Neural cell (in vitro differentiated cells): ENCODE results near the gene PABPN1L. TPM values are rescaled to one million over a fixed set of nuclear protein-coding genes. Genes with fewer than 3 reads are reported as not detected.

Source experiments
- H2AFZ ChIP-seq: fragments of 200-600, 300-800 bp; sonication (generic), shearing (Covaris generic); 2 replicates; pipeline ENCODE4 v1.6.0; 2014; ENCODE audit warnings: low read depth, mild to moderate bottlenecking, antibody characterized with exemption, low read length, moderate library complexity
- H3F3A ChIP-seq: fragments of 200-600 bp; shearing (Covaris generic); 2 replicates; pipeline ENCODE4 v1.6.1; 2016; ENCODE audit warnings: mild to moderate bottlenecking, moderate library complexity, mixed read lengths, antibody characterized with exemption, low read length; ENCODE audit not compliant: insufficient read depth, poor library complexity, severe bottlenecking
- H3K27ac ChIP-seq: fragments of 200-600, 300-800 bp; sonication (generic), shearing (Covaris generic); 2 replicates; pipeline ENCODE4 v1.5.1; 2014; ENCODE audit warnings: mild to moderate bottlenecking, low read length, moderate library complexity
- H3K27me3 ChIP-seq: fragments of 300-800, 200-600 bp; sonication (generic), shearing (Covaris generic); 2 replicates; pipeline ENCODE4 v1.6.0; 2014; ENCODE audit warnings: mild to moderate bottlenecking, low read depth, low read length, moderate library complexity; ENCODE audit not compliant: insufficient read depth
- H3K36me3 ChIP-seq: fragments of 300-800, 200-600 bp; sonication (generic), shearing (Covaris generic); 2 replicates; pipeline ENCODE4 v1.5.1; 2014; ENCODE audit warnings: mild to moderate bottlenecking, antibody characterized with exemption, low read length, moderate library complexity; ENCODE audit not compliant: insufficient read depth
- H3K4me2 ChIP-seq: fragments of 300-800, 200-600 bp; sonication (generic), shearing (Covaris generic); 2 replicates; pipeline ENCODE4 v1.6.0; 2014; ENCODE audit warnings: mild to moderate bottlenecking, low read length
- H3K4me3 ChIP-seq: fragments of 300-800, 200-600 bp; sonication (generic), shearing (Covaris generic); 2 replicates; pipeline ENCODE4 v1.5.1; 2014; ENCODE audit warnings: mild to moderate bottlenecking, low read length, moderate library complexity
- H3K79me2 ChIP-seq: fragments of 200-600 bp; shearing (Covaris generic); replicated peaks from 2 replicates; pipeline ENCODE4 v1.6.0; 2014; ENCODE audit warnings: mild to moderate bottlenecking, low read length, moderate library complexity; ENCODE audit not compliant: insufficient read depth
- H3K9ac ChIP-seq: fragments of 300-800, 200-600 bp; sonication (generic), shearing (Covaris generic); 2 replicates; pipeline ENCODE4 v1.6.1; 2016; ENCODE audit warnings: mild to moderate bottlenecking, low read length, mixed read lengths
- H3K9me2 ChIP-seq: fragments of 200-600 bp; shearing (Covaris generic); 2 replicates; pipeline ENCODE4 v1.6.1; 2016; ENCODE audit warnings: mild to moderate bottlenecking, low read length, mixed read lengths; ENCODE audit not compliant: insufficient read depth
- H3K9me3 ChIP-seq: fragments of 200-600, 300-800 bp; sonication (generic), shearing (Covaris generic); 2 replicates; pipeline ENCODE4 v1.6.1; 2016; ENCODE audit warnings: mild to moderate bottlenecking, mixed run types, low read length, moderate library complexity, mixed read lengths
- H4K20me1 ChIP-seq: fragments of 200-600 bp; shearing (Covaris generic); 2 replicates; pipeline ENCODE4 v1.6.1; 2016; ENCODE audit warnings: mild to moderate bottlenecking, mixed run types; ENCODE audit not compliant: insufficient read depth
- EP300 ChIP-seq: fragments of 450-650 bp; conservative IDR thresholded peaks from 2 replicates; pipeline ENCODE4 v1.6.1; 2014; ENCODE audit warnings: antibody characterized with exemption, mild to moderate bottlenecking, moderate library complexity; ENCODE audit not compliant: poor library complexity, severe bottlenecking
- EZH2 ChIP-seq: fragments of 200-600, 300-800 bp; shearing (Covaris generic), sonication (generic); IDR thresholded peaks from 2 replicates; pipeline ENCODE4 v1.6.1; 2014; ENCODE audit warnings: antibody characterized with exemption, low read length, borderline replicate concordance, mild to moderate bottlenecking; ENCODE audit not compliant: insufficient read depth, poor library complexity, severe bottlenecking
- MXI1 ChIP-seq: fragments of 450-650 bp; conservative IDR thresholded peaks from 2 replicates; pipeline ENCODE4 v1.6.1; 2014; ENCODE audit warnings: antibody characterized with exemption, mild to moderate bottlenecking; ENCODE audit not compliant: poor library complexity, severe bottlenecking
- POLR2AphosphoS5 ChIP-seq: IDR thresholded peaks from 2 replicates; pipeline ENCODE4 v1.6.1; 2012
- RAD21 ChIP-seq: fragments of 450-650 bp; conservative IDR thresholded peaks from 2 replicates; pipeline ENCODE4 v1.6.1; 2014; ENCODE audit warnings: antibody characterized with exemption, mild to moderate bottlenecking, moderate library complexity
- REST ChIP-seq: IDR thresholded peaks from 2 replicates; pipeline ENCODE4 v1.6.1; 2012; ENCODE audit warnings: borderline replicate concordance
- SMC3 ChIP-seq: fragments of 450-650 bp; conservative IDR thresholded peaks from 2 replicates; pipeline ENCODE4 v1.6.1; 2014; ENCODE audit warnings: antibody characterized with exemption, mild to moderate bottlenecking, moderate library complexity; ENCODE audit not compliant: poor library complexity
- TAF1 ChIP-seq: IDR thresholded peaks from 2 replicates; pipeline ENCODE4 v1.6.1; 2012; ENCODE audit warnings: low read depth
- polyA plus RNA-seq: library from polyadenylated mRNA; depleted of rRNA; stranded (reverse); fragments of >200 nt; gene quantifications from 2 replicates; pipeline ENCODE4 v1.2.3, GENCODE V29; 2014
- TF ChIP-seq, protein P1 (sequence below): fragments of 450-650 bp; IDR thresholded peaks from 2 replicates; pipeline ENCODE4 v1.5.1; 2014; ENCODE audit warnings: antibody characterized with exemption, mild to moderate bottlenecking, moderate library complexity; ENCODE audit not compliant: poor library complexity, severe bottlenecking

PABPN1L gene
- polyA plus RNA-seq, 1 donor from 2014 or later = 0.20 TPM

DNA sequence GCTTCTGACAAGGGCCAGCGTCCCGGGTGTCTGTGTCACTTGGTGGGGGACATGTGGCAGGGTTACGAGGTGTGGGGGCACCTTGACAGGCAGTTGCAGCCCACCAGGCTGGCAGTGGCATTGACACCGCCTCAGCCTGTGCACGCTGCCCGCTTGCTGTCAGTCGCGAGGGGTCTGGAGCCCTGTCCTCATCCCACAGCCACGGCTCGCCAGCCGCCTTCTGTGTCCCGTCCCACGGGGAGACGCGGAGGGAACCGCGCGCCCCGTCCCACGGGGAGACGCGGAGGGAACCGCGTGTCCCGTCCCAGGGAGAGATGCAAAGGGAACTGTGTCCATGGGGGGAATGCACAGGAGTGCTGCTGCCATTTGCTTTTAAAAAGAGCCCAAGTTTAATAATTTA lies 3.5 kb downstream of the PABPN1L start:
- Histone ChIP-seq H3K9me3 (no peaks in the 10 kb centered on the region), H3K9me2 (no peaks in the 10 kb centered on the region), H3K79me2 (no peaks in the 10 kb centered on the region), H3K27me3 (no peaks in the 10 kb centered on the region), H3K4me2 (no peak overlapping the region), H4K20me1 (no peaks in the 10 kb centered on the region), H3F3A (no peaks in the 10 kb centered on the region), H3K4me3 (no peak overlapping the region), H3K9ac (no peak overlapping the region), H3K27ac (no peak overlapping the region), H2AFZ (no peak overlapping the region), H3K36me3 (no peaks in the 10 kb centered on the region)
- TF ChIP-seq EZH2 (no peak), MXI1 (no peak), TAF1 (no peak), SMC3 (no peak), POLR2AphosphoS5 (no peak)

- Histone ChIP-seq H3K36me3 (no peaks in the 10 kb centered on the region), H3K9me3 (no peaks in the 10 kb centered on the region), H3K4me3 (no peak overlapping the region), H4K20me1 (no peaks in the 10 kb centered on the region), H3K27me3 (no peaks in the 10 kb centered on the region), H3F3A (no peaks in the 10 kb centered on the region), H2AFZ (no peak overlapping the region), H3K9ac (no peak overlapping the region), H3K79me2 (no peaks in the 10 kb centered on the region), H3K4me2 (no peak overlapping the region), H3K9me2 (no peaks in the 10 kb centered on the region), H3K27ac (no peak overlapping the region)
- TF ChIP-seq POLR2AphosphoS5 = no peak
- no peak for TF ChIP-seq REST
- no peak for TF ChIP-seq MXI1
- no peak for TF ChIP-seq EP300
- no peak for TF ChIP-seq SMC3
- no peak for TF ChIP-seq TAF1
- TF ChIP-seq RAD21 = no peak
- TF ChIP-seq EZH2 = no peak
- TF ChIP-seq, protein P1, sequence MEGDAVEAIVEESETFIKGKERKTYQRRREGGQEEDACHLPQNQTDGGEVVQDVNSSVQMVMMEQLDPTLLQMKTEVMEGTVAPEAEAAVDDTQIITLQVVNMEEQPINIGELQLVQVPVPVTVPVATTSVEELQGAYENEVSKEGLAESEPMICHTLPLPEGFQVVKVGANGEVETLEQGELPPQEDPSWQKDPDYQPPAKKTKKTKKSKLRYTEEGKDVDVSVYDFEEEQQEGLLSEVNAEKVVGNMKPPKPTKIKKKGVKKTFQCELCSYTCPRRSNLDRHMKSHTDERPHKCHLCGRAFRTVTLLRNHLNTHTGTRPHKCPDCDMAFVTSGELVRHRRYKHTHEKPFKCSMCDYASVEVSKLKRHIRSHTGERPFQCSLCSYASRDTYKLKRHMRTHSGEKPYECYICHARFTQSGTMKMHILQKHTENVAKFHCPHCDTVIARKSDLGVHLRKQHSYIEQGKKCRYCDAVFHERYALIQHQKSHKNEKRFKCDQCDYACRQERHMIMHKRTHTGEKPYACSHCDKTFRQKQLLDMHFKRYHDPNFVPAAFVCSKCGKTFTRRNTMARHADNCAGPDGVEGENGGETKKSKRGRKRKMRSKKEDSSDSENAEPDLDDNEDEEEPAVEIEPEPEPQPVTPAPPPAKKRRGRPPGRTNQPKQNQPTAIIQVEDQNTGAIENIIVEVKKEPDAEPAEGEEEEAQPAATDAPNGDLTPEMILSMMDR = no peak
Observed at GRCh38 chr16:88861359-88861758, 5.1 kb downstream of the PABPN1L start.
